ENCODE data around the gene ZFPL1.
A peak's percentile ranks its signal among the peaks of the same experiment; 100 is the strongest.

The ZFPL1 gene

DNA sequence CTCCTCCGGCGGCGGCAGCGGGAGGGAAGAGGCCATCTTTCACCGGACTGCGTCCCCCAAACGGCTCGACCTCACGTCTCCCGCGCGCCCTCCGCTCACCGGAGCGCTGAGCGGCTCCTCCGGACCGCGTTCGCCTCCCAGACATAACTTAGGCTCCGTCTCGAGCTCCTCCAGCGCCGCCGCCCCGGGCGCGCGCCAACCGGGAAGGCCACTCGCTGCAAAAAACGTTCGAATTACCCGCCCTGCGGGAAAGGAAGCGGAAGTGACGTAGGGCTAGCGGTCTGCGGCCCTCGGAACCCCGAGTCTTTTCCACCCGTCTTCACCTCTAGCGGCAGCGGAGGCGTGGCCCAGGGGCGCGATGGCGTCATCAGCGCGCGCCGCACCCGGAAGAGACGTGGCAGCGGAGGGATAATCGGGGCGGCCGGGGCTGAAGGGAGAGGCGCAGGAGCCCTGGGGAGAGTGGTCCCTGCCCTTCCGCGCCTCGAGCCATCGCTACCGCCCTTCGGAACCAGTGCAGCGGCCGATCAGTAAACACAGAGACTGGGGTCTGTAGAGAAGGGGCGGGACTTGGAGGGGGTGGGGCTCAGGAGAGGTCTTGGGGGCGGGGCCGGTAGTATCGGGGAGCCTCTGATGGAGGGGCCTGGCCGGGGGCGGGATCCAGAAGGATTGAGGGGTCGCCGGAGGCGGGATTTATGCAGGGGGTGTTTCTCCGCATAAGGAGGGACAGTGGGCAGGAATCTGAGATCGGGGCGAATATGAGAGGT lies at the start of gene ZFPL1, which contains the start of gene CDCA5:
ZFPL1 (plus strand) TSS at position 389 of the 764 bp plus-strand sequence. CDS start 477 bp downstream, outside the sequence.
CDCA5 (minus strand) TSS at position 207 of the 764 bp plus-strand sequence; CDS start at position 145, 62 bp downstream.
- DNase-seq: peak; percentile 81 to 94

DNA sequence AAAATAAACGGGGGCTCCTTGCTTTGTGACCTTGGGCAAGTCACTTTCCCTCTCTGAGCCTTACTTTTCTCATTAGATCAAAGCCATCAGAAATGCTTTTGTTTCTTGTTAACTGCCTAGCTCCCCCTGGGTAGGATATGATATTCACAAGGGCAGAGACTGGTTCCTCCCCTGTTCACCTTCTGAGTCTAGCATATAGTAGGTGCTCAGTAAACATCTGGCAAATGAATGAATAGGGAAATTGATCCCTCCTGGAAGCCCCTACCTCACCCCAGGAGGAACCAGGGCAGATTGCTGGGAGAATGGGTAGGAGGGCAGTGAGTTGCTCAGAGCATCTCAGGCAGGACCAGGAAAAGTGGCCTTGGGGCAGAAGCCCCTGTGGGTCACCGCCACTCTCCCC lies 49.6 kb upstream of the ZFPL1 start:
- no peak for DNase-seq

DNA sequence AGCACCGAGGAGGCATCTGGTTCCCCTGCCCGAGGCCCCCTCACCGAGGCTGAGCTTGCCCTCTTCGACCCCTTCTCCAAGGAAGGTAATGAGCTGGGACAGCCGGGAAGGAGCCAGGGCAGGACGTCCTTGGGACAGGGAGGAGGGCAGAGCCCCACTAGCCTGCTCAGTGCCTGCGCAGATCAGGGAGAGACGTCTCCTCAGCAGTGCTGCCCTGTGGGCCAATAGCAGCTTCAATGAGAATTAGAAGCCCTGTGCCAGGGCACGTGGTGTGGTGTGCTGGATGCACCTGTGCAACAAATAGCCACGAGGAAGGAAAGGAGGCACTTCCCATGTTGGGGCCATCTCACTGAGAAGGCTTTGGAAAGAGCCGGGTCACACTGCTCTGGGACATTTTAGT lies 48.4 kb upstream of the ZFPL1 start:
- DNase-seq: no peak

DNA sequence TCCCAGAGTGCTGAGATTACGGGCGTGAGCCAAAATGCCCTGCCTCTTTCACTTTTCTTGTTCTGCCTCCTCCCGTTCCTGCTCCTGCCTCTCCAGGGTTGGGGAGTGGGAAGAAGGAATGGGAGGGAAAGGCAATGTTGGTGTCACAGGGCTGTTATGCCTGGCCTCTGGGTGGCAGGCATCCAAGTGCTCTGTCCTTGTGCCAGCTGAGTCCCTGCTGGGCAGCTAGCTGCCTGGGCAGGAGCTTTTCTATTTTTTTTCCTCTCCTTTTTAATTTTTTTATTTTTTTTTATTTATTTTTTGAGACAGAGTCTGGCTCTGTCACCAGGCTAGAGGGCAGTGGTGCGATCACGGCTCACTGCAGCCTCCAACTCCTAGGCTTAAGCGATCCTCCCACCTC lies 47.1 kb upstream of the ZFPL1 start:
- no peak for DNase-seq

DNA sequence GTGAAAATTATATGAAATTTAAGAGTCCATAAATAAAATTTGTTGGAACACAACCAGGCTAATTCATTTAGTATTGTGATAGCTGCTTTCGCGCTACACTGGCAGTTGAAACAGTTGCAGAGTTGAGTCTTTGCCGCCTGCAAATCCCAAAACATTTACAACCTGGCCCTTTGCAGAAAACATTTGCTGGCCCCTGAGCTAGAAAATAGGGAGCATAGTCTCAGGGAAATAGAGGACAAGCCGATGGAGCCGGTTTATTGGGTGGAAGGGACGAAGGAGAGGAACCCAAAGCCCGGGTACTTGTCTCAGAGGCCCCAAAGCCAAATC lies 43.5 kb upstream of the ZFPL1 start:
- DNase-seq: no peak

DNA sequence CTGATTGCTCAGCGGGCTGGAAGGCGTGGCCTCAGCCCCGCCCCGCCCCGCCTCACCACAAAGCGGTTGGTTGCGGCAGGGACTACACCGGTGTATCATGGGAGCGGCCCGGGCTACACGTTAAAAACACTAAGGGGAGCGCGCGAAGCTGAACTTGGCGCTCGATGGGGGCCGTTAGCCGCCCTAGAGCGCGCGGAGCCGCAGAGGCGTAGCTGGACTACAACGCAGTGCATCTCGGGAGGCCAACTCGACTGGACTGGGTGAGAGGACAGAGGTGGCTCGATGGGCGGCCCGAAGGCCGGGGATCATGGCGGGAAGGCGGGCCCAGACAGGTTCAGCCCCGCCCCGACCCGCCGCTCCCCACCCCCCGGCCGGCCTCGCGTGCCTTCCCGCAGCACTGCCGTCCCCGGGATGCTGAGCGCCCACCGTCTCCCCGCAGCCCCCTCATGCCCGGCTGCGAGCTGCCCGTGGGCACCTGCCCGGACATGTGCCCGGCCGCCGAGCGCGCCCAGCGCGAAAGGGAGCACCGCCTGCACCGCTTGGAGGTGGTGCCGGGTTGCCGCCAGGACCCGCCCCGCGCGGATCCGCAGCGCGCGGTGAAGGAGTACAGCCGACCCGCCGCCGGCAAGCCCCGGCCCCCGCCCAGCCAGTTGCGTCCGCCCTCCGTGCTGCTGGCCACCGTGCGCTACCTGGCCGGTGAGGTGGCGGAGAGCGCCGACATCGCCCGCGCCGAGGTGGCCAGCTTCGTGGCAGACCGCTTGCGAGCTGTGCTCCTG lies 43.0 kb upstream of the ZFPL1 start, which contains the start of gene SAC3D1:
SAC3D1 (plus strand) TSS at position 364 of the 776 bp plus-strand sequence; CDS start at position 447, 83 bp downstream.
- peak; percentile 83 to 94 for DNase-seq

DNA sequence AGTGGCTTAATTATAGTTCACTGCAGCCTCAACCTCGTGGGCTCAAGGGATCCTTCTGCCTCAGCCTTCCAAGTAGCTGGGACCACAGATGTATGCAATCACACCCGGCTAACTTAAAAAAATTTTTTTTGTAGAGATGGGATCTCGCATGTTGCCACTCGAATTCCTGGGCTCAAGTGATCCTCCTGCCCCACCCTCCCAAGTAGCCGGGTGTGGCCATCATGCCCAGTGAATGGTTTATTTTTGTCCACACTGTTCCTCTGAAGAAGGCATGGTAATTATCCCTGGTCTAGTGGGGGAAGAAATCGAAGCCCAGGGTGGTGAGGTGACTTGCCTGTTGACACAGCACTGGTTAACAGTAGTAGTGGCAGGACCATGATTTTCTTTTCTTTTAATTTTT lies 41.1 kb upstream of the ZFPL1 start:
- DNase-seq: no peak

DNA sequence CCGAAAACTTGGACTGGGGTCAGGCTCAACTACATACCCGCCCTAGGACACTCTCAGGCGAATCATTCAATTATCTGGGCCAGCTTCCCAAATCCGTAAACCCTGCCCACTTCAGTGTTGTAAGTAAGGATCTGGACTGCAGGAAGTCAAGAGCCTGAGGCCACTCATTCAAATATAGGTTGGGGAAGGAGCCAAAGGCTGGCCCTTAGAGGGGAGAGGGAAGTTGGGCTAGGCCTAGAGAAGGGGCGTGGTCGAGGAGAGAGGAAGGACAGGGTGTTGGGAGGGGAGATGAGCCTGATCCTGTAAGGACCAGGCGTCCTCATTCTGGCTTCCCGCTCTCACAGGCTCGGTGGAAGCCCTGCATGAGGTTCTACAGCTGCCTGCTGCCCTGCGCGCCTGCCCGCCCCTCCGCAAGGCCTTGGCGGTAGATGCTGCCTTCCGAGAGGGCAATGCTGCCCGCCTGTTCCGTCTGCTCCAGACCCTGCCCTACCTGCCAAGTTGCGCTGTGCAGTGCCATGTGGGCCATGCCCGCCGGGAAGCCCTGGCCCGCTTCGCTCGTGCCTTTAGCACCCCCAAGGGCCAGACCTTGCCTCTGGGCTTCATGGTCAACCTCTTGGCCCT lies 40.0 kb upstream of the ZFPL1 start:
- no peak for DNase-seq

DNA sequence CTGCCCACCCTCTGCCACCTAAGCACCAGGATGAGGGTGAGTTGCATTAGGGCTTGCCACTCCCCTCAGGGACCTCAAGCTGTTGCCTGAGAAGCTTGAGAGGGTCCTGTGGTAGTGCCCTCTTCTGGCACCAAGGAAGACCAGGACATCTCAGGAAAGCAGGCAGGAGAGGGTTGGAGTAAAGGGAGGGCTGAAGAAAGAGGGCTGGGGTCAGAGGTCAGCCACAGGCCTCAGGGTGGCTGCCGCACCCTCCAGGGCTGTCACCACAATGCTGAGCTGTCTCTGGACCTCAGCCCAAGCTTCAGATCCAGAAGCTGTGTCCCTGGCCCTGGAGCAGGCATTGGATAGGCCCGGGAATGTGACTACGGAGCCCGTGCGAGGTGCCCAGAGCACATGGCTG lies 39.0 kb upstream of the ZFPL1 start:
- DNase-seq: no peak

DNA sequence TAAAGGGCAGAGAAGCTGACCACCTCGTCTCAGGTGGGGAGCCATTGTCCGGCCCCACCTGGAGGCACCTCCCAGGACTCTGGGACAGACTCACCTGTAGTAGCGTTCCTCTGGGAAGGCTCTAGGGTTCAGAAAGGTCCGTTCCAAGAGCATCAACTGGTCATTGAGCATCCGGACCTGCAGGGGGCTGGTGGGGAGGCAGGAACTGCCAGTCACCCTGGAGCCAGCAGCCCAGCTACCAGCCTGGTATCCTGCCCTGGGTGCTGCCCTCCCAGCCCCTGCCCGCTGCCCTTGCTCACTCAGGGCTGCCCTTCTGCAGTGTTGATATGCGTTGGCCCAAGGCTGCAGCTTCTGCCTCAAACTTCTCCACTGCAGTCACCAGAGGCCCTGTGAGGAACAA lies 38.3 kb upstream of the ZFPL1 start:
- DNase-seq: no peak

DNA sequence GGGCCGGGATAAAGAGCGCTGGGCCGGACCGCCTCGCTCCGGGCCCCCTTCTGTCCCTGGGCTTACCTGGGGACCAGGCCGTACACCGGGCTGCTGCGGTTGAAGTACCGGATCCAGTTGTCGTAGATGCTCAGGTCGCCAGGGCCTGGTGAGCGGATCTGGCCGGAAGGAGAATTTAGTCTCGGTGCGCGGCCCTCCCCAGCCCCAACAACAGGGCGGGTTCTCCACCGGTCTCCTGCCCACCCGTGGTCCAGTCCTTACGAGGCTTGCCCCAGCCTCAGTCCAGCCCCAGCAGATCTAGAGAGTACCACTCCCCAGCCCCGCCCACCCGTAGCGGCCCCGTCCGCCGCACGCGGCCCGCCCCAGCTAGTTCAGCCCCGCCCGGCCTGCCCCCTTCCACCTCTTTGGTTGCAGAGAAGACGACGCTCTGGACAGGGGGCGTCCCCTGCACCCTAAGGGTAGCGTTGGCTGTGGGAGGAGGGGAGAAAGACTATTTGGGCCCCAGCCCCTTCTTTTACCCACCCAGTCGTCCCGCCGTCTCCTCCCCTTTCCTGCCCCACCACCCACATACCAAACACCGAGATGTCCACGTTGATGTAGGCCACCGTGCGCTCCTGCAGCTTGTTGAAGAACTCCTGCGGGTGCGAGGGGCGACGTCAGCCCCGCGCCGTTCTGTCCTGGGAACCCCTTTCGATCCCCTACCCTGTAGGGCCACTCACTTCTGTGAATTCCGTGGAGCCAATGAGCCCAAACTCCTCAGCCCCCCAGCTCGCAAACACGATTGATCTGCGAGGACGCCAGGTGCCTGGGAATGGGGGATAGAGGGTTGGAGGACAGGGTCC lies 36.2 kb upstream of the ZFPL1 start:
- DNase-seq: no peak

DNA sequence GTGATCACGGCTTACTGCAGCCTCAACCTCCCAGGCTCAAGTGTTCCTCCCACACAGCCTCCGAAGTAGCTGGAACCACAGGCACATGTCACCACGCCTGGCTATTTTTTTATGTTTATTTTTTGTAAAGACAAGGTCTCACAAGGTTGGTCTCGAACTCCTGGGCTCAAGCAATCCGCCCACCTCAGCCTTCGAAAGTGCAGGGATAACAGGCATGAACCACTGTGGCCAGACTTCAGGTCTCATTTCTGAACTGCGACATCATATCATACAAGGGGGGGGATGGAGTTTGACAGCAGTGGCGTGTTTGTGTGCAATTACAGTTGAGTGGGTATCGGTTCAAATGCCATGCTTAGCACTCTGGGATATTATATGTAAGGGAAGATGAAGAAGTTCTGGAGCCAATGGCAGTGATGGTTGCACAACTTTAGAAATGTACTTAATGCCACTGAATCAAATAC lies 32.6 kb upstream of the ZFPL1 start:
- no peak for DNase-seq

DNA sequence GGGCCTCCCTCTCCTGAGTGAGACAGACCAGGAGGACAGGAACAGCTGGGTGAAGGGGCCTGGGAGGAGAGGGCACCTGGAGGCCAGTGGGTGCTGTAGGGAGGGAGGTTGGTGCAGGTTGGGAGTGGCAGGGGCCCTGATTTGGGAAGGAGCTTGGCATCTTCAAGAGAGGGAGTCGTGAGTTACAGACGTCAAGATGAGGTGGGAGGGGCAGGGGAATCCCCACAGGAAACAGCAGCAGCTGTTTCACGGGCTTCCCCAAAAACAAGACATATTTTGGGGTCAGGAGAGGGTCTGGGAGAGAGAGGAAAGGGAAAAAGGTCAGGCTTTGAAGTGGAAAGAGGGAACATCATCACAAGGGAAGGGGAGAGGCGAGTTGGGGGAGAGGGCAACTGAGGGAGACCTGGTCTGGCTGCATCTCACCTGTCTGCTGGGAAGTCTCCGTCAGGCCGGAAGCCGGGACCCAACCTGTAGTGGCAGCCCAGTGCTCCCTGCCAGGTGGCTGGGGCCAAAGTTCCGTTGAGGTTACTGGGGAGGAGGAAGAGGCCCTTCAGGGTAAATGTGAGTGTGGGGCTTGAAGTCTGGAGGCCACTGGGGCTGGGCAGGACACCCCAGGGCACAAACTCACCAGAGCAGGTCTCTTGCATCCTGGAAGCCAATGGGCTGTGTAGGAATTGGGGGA lies 30.1 kb upstream of the ZFPL1 start:
- no peak for DNase-seq

DNA sequence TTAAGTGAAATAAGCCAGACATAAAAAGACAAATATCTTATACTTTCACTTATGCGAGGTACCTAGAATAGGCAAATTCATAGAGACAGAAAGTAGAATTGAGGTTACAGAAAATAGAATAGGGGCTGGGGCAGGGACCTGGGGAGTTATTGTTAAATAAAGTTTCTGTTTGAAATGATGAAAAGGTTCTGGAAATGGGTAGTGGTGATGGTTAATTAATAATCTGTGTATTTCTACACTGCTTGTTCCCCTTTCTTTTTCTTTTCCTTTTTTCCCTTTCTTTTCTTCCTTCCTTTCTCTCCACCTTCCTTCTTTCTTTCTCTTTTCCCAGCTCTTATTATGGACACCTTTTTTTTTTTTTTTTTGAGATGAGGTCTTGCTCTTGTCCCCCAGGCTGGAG lies 28.5 kb upstream of the ZFPL1 start:
- no peak for DNase-seq

DNA sequence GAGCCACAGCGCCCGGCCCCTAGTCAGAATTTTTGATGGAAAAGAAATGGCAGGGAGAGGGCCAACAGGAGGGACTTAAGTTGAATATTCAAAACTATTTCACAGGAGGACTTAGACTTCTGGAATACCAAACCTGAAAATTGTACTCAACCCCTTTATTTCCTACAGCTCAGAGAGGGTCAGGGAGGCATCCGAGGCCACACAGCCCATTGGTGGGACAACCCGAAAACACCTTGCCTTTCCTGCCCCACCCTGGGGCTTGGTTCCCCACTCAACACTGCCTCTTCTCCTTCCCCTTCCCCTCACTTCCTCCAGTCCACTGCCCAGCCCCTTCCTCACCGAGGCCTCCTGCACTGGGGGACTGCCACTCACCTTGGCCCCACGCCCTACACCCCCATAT lies 27.0 kb upstream of the ZFPL1 start:
- DNase-seq: no peak

DNA sequence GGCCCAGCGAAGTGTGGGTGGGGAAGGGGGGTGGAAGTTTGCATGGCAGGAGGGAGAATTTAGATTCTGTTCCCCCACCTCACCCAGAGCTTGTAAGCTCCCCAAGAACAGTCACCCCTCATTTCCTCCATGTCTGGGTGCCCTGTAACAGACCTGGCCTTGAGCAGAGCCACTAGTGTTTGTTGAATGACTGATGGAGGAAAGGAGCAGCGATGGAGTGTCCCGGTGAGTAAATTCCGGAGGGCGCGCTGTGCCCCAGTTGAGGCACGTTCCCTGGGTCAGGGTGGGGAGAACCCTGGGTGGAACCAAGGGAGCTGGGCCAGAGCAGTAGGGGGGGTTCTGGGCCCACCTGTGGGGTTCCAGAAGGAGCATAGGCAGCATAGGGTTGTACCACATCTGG lies 26.5 kb upstream of the ZFPL1 start:
- DNase-seq: no peak

DNA sequence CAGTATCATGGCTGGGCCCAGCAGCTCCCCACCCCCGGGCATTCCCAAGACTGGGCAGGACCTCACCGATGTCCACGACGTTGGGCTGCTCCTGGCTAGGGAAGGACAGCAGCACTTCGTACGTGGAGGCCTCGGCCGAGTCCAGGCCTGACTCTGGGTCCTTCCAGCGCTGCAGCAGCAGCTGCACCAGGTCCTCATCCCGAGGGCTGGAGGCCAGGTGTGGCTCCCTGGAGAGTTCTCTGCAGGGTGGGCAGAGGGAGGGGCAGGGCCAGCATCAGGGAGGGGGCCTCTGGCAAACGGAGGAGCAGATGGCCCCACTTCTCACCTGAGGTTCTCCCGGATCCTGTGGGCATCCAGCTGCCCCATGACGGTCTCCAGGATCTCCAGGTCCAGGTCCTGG lies 26.0 kb upstream of the ZFPL1 start:
- no peak for DNase-seq

DNA sequence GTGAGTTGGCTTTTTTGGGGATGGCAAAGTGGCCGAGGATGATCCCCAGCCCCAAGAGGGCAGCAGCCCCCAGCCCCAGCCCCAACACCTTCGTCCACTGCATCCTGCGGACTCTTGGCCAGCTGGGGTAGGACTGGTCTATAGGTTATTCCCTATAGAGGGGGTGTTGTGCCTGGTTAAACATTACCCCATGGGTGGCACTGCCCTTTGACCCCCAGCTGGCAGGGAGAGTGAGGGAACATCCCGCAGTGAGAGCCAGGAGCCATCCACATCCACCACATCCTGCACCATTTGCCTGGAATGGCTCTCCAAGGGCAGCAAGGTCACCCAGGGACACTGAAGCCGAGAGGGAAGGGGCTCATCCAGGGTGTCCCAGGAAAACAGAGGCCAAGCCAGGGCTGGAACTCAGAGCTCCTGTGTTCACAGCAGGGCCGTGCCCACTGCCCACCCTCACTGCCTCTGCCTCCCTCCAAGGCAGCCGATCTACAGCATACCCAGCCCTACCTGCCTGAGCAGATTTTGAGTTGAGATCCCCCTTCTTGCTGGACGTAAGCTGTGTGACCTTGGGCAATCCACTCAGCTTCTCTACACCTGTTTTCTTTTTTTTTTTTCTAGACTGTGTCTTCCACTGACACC lies 25.5 kb upstream of the ZFPL1 start, which contains the start of gene NAALADL1:
NAALADL1 (minus strand) TSS at position 135 of the 636 bp plus-strand sequence; CDS start at position 103, 32 bp downstream.
- no peak for DNase-seq

DNA sequence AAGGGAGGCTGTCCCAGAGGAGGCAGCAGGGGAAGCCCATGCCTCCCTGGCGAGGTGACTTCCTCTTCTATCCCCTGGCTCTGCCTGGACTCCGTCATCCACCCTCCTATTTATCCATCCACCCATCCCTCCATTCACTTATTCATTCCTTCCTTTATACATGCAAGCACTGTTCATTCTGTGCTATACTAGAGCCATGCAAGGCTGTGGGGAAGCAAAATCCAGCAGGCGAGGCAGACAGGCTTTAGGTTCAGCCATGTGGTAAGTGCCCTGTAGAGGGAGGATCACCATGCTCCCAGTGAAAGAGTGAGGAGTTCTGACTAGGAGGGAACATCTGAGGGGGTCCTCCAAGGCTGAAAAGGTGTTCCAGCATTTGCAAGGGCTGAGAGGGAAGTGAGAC lies 24.5 kb upstream of the ZFPL1 start:
- DNase-seq: no peak

DNA sequence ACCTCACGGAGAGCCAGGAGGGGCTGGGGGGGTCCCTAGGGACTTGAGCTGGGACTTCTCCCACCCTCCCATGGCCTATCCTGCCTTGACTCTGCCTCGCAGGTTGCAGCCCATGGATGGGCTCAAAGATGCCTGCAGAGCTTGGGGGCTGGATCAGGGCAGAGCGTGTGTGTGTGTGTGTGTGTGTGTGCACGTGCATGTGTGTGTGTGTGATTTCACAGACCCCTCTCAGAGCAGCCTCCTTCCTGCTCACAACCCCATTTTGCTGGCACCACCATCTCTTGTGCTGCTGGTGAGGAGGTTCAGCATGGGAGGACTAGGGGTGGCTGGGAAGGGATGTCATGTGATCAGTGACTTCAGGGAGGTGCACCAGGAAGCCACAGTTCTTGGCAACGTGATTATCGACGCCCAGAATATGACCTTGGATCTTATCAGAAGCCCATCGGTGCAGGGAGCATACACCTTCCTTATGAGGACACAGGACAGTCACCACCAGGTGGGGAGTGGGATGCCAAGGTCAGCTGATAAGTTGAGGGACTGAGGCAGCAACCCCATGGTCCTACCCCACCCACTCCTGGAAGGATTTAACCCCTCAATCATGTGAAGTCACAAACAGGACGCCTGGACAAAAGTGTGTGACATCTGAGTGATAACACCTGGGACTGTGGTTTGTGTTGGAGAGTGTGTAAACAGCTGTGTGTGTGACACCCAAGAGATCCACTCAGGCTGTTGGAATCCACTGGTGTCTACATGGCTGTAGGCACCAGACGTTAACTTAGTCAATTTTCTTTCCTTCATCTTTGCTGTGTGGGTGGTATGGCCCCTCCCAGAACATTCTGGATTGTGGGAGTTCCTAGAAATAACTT lies 23.8 kb upstream of the ZFPL1 start:
- DNase-seq: no peak
